IMR-90 (cell line): ENCODE data around the gene SOX5. TPM values are rescaled to one million over a fixed set of nuclear protein-coding genes. Genes with fewer than 3 reads are reported as not detected.

Experiments used
- ATAC-seq: fragments of 200-7000 bp; cut with Tn5 transposase; 2 replicates; pipeline ENCODE4 v1.9.1; 2020; ENCODE audit warnings: low read depth, mild to moderate bottlenecking, moderate library complexity
- BruUV-seq: library from RNA; stranded (reverse); fragments of 400-500 nt; replicated peaks from 2 replicates; lab custom pipeline; 2021; lab: Mats Ljungman, UMichigan
- CTCF ChIA-PET: fragments of 300-600 bp; formaldehyde crosslinking; extraction: SDS; loops from one replicate; lab custom pipeline; 2021; ENCODE audit warnings: antibody characterized with exemption; lab: Yijun Ruan, JAX
- POLR2A ChIA-PET: fragments of 300-600 bp; sonication (Branson Sonifier 250); formaldehyde crosslinking; loops from one replicate; lab custom pipeline; 2022; ENCODE audit warnings: antibody characterized with exemption; ENCODE audit not compliant: unreplicated experiment; lab: Charles Lee
- DNase-seq: peaks from one replicate; pipeline ENCODE4 v3.0.0; 2013
- H2AFZ ChIP-seq: replicated peaks from 2 replicates; pipeline ENCODE3; 2013; ENCODE audit warnings: low read length, mild to moderate bottlenecking; ENCODE audit not compliant: poor library complexity
- H2AK5ac ChIP-seq: 2 replicates; pipeline ENCODE4 v1.6.1; 2013; ENCODE audit warnings: low read depth, low read length, inconsistent platforms
- H2AK9ac ChIP-seq: replicated peaks from 2 replicates; pipeline ENCODE3; 2013; ENCODE audit warnings: mild to moderate bottlenecking, low read depth, low read length, moderate library complexity; ENCODE audit not compliant: poor library complexity
- H2BK120ac ChIP-seq: 2 replicates; pipeline ENCODE4 v1.6.1; 2013; ENCODE audit warnings: low read depth, low read length, inconsistent platforms
- H2BK15ac ChIP-seq: 3 replicates; pipeline ENCODE4 v1.6.1; 2013; ENCODE audit warnings: low read depth, low read length, inconsistent platforms
- H2BK20ac ChIP-seq: 2 replicates; pipeline ENCODE4 v1.6.1; 2013; ENCODE audit warnings: low read depth, mild to moderate bottlenecking, inconsistent platforms, low read length, moderate library complexity
- H2BK5ac ChIP-seq: 2 replicates; pipeline ENCODE4 v1.6.1; 2013; ENCODE audit warnings: mild to moderate bottlenecking, low read depth, low read length, inconsistent platforms; ENCODE audit not compliant: poor library complexity, severe bottlenecking
- H3K14ac ChIP-seq: replicated peaks from 2 replicates; pipeline ENCODE4 v1.6.1; 2013; ENCODE audit warnings: low read depth, low read length, inconsistent platforms
- H3K18ac ChIP-seq: 2 replicates; pipeline ENCODE4 v1.6.1; 2013; ENCODE audit warnings: low read depth, low read length, control low read depth
- H3K23ac ChIP-seq: 2 replicates; pipeline ENCODE4 v1.6.1; 2013; ENCODE audit warnings: low read depth, low read length, inconsistent platforms
- H3K27ac ChIP-seq: 2 replicates; pipeline ENCODE4 v1.5.1; 2013; ENCODE audit warnings: mild to moderate bottlenecking, control low read depth, low read length; ENCODE audit not compliant: insufficient read depth
- H3K27me3 ChIP-seq: 2 replicates; pipeline ENCODE4 v1.6.1; 2013; ENCODE audit warnings: low read length; ENCODE audit not compliant: control insufficient read depth, insufficient read depth
- H3K36me3 ChIP-seq: 2 replicates; pipeline ENCODE4 v1.6.1; 2013; ENCODE audit warnings: low read length, mixed read lengths; ENCODE audit not compliant: control insufficient read depth, insufficient read depth
- H3K4ac ChIP-seq: 2 replicates; pipeline ENCODE4 v1.6.1; 2013; ENCODE audit warnings: low read depth, low read length, inconsistent platforms
- H3K4me1 ChIP-seq: 2 replicates; pipeline ENCODE4 v1.6.1; 2013; ENCODE audit warnings: low read length, mixed read lengths; ENCODE audit not compliant: control insufficient read depth, insufficient read depth
- H3K4me2 ChIP-seq: 2 replicates; pipeline ENCODE4 v1.6.1; 2013; ENCODE audit warnings: low read depth, mild to moderate bottlenecking, control low read depth, low read length, moderate library complexity
- H3K4me3 ChIP-seq: 2 replicates; pipeline ENCODE4 v1.5.1; 2013; ENCODE audit warnings: low read depth, mild to moderate bottlenecking, control low read depth, low read length, moderate library complexity; ENCODE audit not compliant: insufficient read depth
- H3K56ac ChIP-seq: 2 replicates; pipeline ENCODE4 v1.6.1; 2013; ENCODE audit warnings: low read length, inconsistent platforms; ENCODE audit not compliant: insufficient read depth; ENCODE audit errors: extremely low read depth
- H3K79me1 ChIP-seq, 2 experiments: 2 replicates each; pipeline ENCODE4 v1.6.1; 2013; ENCODE audit warnings: low read length in 2 of 2, inconsistent platforms in 1 of 2, low read depth in 1 of 2
- H3K9ac ChIP-seq: 2 replicates; pipeline ENCODE4 v1.6.1; 2013; ENCODE audit warnings: low read depth, low read length, control low read depth
- H3K9me1 ChIP-seq: 2 replicates; pipeline ENCODE4 v1.6.1; 2013; ENCODE audit warnings: low read length, inconsistent platforms; ENCODE audit not compliant: insufficient read depth
- H3K9me3 ChIP-seq: 2 replicates; pipeline ENCODE4 v1.6.1; 2013; ENCODE audit warnings: low read length; ENCODE audit not compliant: control insufficient read depth, insufficient read depth
- H4K20me1 ChIP-seq: 2 replicates; pipeline ENCODE4 v1.6.1; 2013; ENCODE audit warnings: low read length, inconsistent platforms; ENCODE audit not compliant: insufficient read depth
- H4K5ac ChIP-seq: 2 replicates; pipeline ENCODE4 v1.6.1; 2013; ENCODE audit warnings: mild to moderate bottlenecking, low read depth, low read length, control low read depth
- H4K8ac ChIP-seq, 2 experiments: 2 replicates each; pipeline ENCODE4 v1.6.1; 2013; ENCODE audit warnings: low read depth in 2 of 2, low read length in 2 of 2, control low read depth in 1 of 2, inconsistent platforms in 1 of 2
- H4K91ac ChIP-seq: 2 replicates; pipeline ENCODE4 v1.6.1; 2013; ENCODE audit warnings: low read depth, low read length, inconsistent platforms; ENCODE audit not compliant: insufficient read depth
- CEBPB ChIP-seq: IDR thresholded peaks from 2 replicates; pipeline ENCODE4 v1.6.1; 2012; ENCODE audit warnings: low read depth, low read length, improper control_type of control experiment
- CHD1 ChIP-seq: IDR thresholded peaks from 2 replicates; pipeline ENCODE4 v1.6.1; 2012; ENCODE audit warnings: low read depth, low read length, improper control_type of control experiment
- MAFK ChIP-seq: IDR thresholded peaks from 2 replicates; pipeline ENCODE4 v1.6.1; 2012; ENCODE audit warnings: low read depth, low read length, improper control_type of control experiment
- NFE2L2 ChIP-seq: fragments of 150-350 bp; IDR thresholded peaks from 2 replicates; pipeline ENCODE4 v1.6.1; 2016; ENCODE audit warnings: low read depth, mild to moderate bottlenecking, low read length
- RAD21 ChIP-seq: IDR thresholded peaks from 2 replicates; pipeline ENCODE4 v1.6.1; 2012; ENCODE audit warnings: low read length, improper control_type of control experiment
- RCOR1 ChIP-seq: IDR thresholded peaks from 2 replicates; pipeline ENCODE4 v1.6.1; 2012; ENCODE audit warnings: mild to moderate bottlenecking, low read length, improper control_type of control experiment; ENCODE audit not compliant: insufficient replicate concordance
- RFX5 ChIP-seq: IDR thresholded peaks from 2 replicates; pipeline ENCODE4 v1.8.0; 2012; ENCODE audit warnings: low read depth, mild to moderate bottlenecking, low read length, moderate library complexity
- USF2 ChIP-seq: fragments of 150-350 bp; IDR thresholded peaks from 2 replicates; pipeline ENCODE4 v1.6.1; 2017; ENCODE audit warnings: mild to moderate bottlenecking, antibody characterized with exemption, low read length, low read depth
- dilution Hi-C: fragments of 300-500 bp; cut with HindIII; formaldehyde crosslinking; loops from one replicate; pipeline ENCODE4 v1.14.3; 2018; ENCODE audit warnings: low sequenced_read_pairs; ENCODE audit not compliant: unreplicated experiment
- in situ Hi-C: fragments of 300-500 bp; cut with MboI; formaldehyde crosslinking; loops from 3 replicates; pipeline ENCODE4 v1.14.3; 2019; ENCODE audit warnings: low sequenced_read_pairs, inconsistent platforms, mixed read lengths
- intact Hi-C: fragments of 100-400 bp; cut with micrococcal nuclease; formaldehyde crosslinking; loops from 2 replicates; pipeline ENCODE4 v1.10.0; 2022
- polyA plus RNA-seq, 3 experiments: library from polyadenylated mRNA; depleted of rRNA; stranded (reverse); fragments of >200 nt; gene quantifications; 2 replicates each; pipeline ENCODE4 v1.2.3, GENCODE V29; 2012; ENCODE audit warnings: low replicate concordance in 1 of 3
- total RNA-seq: library from RNA; depleted of rRNA; stranded (reverse); fragments of >200 nt; gene quantifications from 2 replicates; pipeline ENCODE4 v1.2.3, GENCODE V29; 2012

SOX5 gene
- total and polyA plus RNA-seq, 2 of the 4 experiments (the other 2 are of a cell fraction) = 1.1 to 13.1 TPM

GRCh38 chr12:23699031-23699430 is 250.4 kb downstream of the SOX5 start:
- POLR2A ChIA-PET = no interaction called here
- in situ Hi-C loops = no loop called here
- H3K27me3 ChIP-seq = no peaks in the 10 kb centered on the region
- H2BK20ac ChIP-seq = no peak overlapping the region
- H4K5ac ChIP-seq = no peak overlapping the region
- H2BK120ac ChIP-seq = no peak overlapping the region
- no peak overlapping the region for H3K14ac ChIP-seq
- BruUV-seq = no TSS peak
- H3K79me1 ChIP-seq = no peaks in the 10 kb centered on the region
- H3K9ac ChIP-seq = no peak overlapping the region
- no peak overlapping the region for H3K23ac ChIP-seq
- dilution Hi-C loops = no loop called here
- H3K36me3 ChIP-seq = no peaks in the 10 kb centered on the region
- TF ChIP-seq USF2 (no peak), RAD21 (no peak), RCOR1 (no peak), CHD1 (no peak), CEBPB (no peak), NFE2L2 (no peak), RFX5 (no peak), MAFK (no peak)
- no peak for DNase-seq
- no peak for ATAC-seq
- CTCF ChIA-PET = no interaction called here
- no peak overlapping the region for H2AFZ ChIP-seq
- intact Hi-C loops = no loop called here
- peaks cover 2% of the 10 kb centered on the region; the same call in 1 of the 2 replicates for H3K4me1 ChIP-seq
- no peak overlapping the region for H4K91ac ChIP-seq
- H3K4me3 ChIP-seq = no peak overlapping the region
- H3K9me3 ChIP-seq = no peaks in the 10 kb centered on the region
- H2AK9ac ChIP-seq = no peak overlapping the region
- H3K4me2 ChIP-seq = no peak overlapping the region
- no peak overlapping the region for H2BK5ac ChIP-seq
- no peak overlapping the region for H3K56ac ChIP-seq
- H2AK5ac ChIP-seq = no peak overlapping the region
- H3K27ac ChIP-seq = no peak overlapping the region
- no peak overlapping the region for H2BK15ac ChIP-seq
- H3K4ac ChIP-seq = no peak overlapping the region
- H3K18ac ChIP-seq = no peak overlapping the region
- no peak overlapping the region for H4K8ac ChIP-seq
- H3K9me1 ChIP-seq = no peaks in the 10 kb centered on the region
- no peaks in the 10 kb centered on the region for H4K20me1 ChIP-seq
